ENCODE results near the gene BOC. TPM values are rescaled to one million over a fixed set of nuclear protein-coding genes. Genes with fewer than 3 reads are reported as not detected.

The BOC gene
- total RNA-seq, 1 donor from 2014 or later, result 20.2 TPM

DNA sequence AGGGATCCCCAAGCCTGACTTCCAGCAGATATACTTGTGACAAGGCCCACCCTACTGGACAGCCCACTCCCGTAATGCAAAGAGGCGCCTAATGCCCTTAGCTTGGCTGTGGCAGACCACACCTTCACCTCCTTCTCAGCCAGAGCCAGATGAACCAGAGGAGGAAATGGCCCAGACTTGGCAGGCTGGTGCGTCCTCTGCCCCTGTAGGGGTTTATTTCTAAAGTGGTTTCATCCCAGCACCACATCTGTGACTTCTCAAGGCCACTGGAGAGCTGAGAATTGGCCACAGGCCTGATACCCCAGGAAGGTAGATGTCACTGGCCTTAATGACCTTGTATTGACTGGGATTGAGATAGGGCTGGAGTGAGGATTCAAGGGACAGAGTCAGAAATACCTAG is 29.5 kb downstream of the BOC start:
- DNase-seq (ENCODE audit: low read depth) (no peak), FAIRE-seq (no peak)
- H4K20me1 ChIP-seq (ENCODE audit: insufficient read depth, low read length), result no peaks in the 10 kb centered on the region
- no peaks in the 10 kb centered on the region for H3K36me3 ChIP-seq (ENCODE audit: insufficient read depth, low read length)
- H3K9me3 ChIP-seq (ENCODE audit: insufficient read depth, low read depth, low read length), result no peaks in the 10 kb centered on the region
- peak overlapping the region; percentile 78 for H3K4me2 ChIP-seq (ENCODE audit: low read length)
- no peak overlapping the region for H3K4me3 ChIP-seq (ENCODE audit: insufficient read depth, low read depth, low read length)
- no peaks in the 10 kb centered on the region for H3K9me3 Mint-ChIP-seq (ENCODE audit: unreplicated experiment)
- peak overlapping the region; percentile 70 for H3K27ac ChIP-seq (ENCODE audit: low read depth, low read length)
- H3K9ac ChIP-seq (ENCODE audit: low read length), result peak overlapping the region; percentile 61
- H3K27me3 Mint-ChIP-seq (ENCODE audit: low read depth, unreplicated experiment), result no peaks in the 10 kb centered on the region
- TF ChIP-seq, protein P1, sequence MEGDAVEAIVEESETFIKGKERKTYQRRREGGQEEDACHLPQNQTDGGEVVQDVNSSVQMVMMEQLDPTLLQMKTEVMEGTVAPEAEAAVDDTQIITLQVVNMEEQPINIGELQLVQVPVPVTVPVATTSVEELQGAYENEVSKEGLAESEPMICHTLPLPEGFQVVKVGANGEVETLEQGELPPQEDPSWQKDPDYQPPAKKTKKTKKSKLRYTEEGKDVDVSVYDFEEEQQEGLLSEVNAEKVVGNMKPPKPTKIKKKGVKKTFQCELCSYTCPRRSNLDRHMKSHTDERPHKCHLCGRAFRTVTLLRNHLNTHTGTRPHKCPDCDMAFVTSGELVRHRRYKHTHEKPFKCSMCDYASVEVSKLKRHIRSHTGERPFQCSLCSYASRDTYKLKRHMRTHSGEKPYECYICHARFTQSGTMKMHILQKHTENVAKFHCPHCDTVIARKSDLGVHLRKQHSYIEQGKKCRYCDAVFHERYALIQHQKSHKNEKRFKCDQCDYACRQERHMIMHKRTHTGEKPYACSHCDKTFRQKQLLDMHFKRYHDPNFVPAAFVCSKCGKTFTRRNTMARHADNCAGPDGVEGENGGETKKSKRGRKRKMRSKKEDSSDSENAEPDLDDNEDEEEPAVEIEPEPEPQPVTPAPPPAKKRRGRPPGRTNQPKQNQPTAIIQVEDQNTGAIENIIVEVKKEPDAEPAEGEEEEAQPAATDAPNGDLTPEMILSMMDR (IDR thresholded peaks at IDR 0.05; ENCODE audit: insufficient read depth, low read depth, low read length), result no peak
- TF ChIP-seq EZH2 (IDR thresholded peaks at IDR 0.05; ENCODE audit: insufficient read depth, low read length), result no peak
- H3K79me2 ChIP-seq (ENCODE audit: insufficient read depth, low read length), result no peaks in the 10 kb centered on the region
- H3K4me1 ChIP-seq (ENCODE audit: insufficient read depth, low read length), result peaks cover 27% of the 10 kb centered on the region
- H3K4me1 Mint-ChIP-seq (ENCODE audit: low read depth, unreplicated experiment), result peaks cover 47% of the 10 kb centered on the region
- H3K27me3 ChIP-seq (ENCODE audit: insufficient read depth, low read length), result no peaks in the 10 kb centered on the region
- peak overlapping the region; percentile 67 for H3K4me3 Mint-ChIP-seq (ENCODE audit: unreplicated experiment)
- H3K27ac Mint-ChIP-seq (ENCODE audit: unreplicated experiment), result peak overlapping the region; percentile 77
- peaks cover 9% of the 10 kb centered on the region for H3K36me3 Mint-ChIP-seq (ENCODE audit: low read depth, unreplicated experiment)
- H2AFZ ChIP-seq (ENCODE audit: low read depth, low read length), result peak overlapping the region; percentile 47

- H3K9me3 Mint-ChIP-seq (ENCODE audit: unreplicated experiment), result no peaks in the 10 kb centered on the region
- Histone ChIP-seq H3K9ac (ENCODE audit: low read length) (peak overlapping the region; percentile 61), H3K4me3 (ENCODE audit: insufficient read depth, low read depth, low read length) (peak overlapping the region; percentile 22), H3K36me3 (ENCODE audit: insufficient read depth, low read length) (no peaks in the 10 kb centered on the region), H4K20me1 (ENCODE audit: insufficient read depth, low read length) (no peaks in the 10 kb centered on the region), H2AFZ (ENCODE audit: low read depth, low read length) (peak overlapping the region; percentile 47), H3K4me2 (ENCODE audit: low read length) (peak overlapping the region; percentile 78), H3K4me1 (ENCODE audit: insufficient read depth, low read length) (peaks cover 29% of the 10 kb centered on the region), H3K27me3 (ENCODE audit: insufficient read depth, low read length) (no peaks in the 10 kb centered on the region), H3K79me2 (ENCODE audit: insufficient read depth, low read length) (no peaks in the 10 kb centered on the region), H3K9me3 (ENCODE audit: insufficient read depth, low read depth, low read length) (no peaks in the 10 kb centered on the region), H3K27ac (ENCODE audit: low read depth, low read length) (peak overlapping the region; percentile 70)
- peaks cover 51% of the 10 kb centered on the region for H3K4me1 Mint-ChIP-seq (ENCODE audit: low read depth, unreplicated experiment)
- peaks cover 9% of the 10 kb centered on the region for H3K36me3 Mint-ChIP-seq (ENCODE audit: low read depth, unreplicated experiment)
- H3K4me3 Mint-ChIP-seq (ENCODE audit: unreplicated experiment), result peak overlapping the region; percentile 71
- no peaks in the 10 kb centered on the region for H3K27me3 Mint-ChIP-seq (ENCODE audit: low read depth, unreplicated experiment)
- H3K27ac Mint-ChIP-seq (ENCODE audit: unreplicated experiment), result peak overlapping the region; percentile 91
- DNase-seq (ENCODE audit: low read depth) (peak; percentile 77), FAIRE-seq (no peak)
- TF ChIP-seq EZH2 (IDR thresholded peaks at IDR 0.05; ENCODE audit: insufficient read depth, low read length), result no peak
Observed at GRCh38 chr3:113241292-113242095, 30.1 kb downstream of the BOC start.

GRCh38 chr3:113242096-113242581 is 30.8 kb downstream of the BOC start:
- Mint-ChIP-seq H3K27me3 (ENCODE audit: low read depth, unreplicated experiment) (no peaks in the 10 kb centered on the region), H3K27ac (ENCODE audit: unreplicated experiment) (peak overlapping the region; percentile 91)

More at GRCh38 chr3:113242096-113242581, 30.8 kb downstream of the BOC start:
- TF ChIP-seq EZH2 (IDR thresholded peaks at IDR 0.05; ENCODE audit: insufficient read depth, low read length), result no peak
- Histone ChIP-seq H2AFZ (ENCODE audit: low read depth, low read length) (peak overlapping the region; percentile 47), H3K4me2 (ENCODE audit: low read length) (peak overlapping the region; percentile 78), H3K27ac (ENCODE audit: low read depth, low read length) (peak overlapping the region; percentile 70), H4K20me1 (ENCODE audit: insufficient read depth, low read length) (no peaks in the 10 kb centered on the region), H3K4me3 (ENCODE audit: insufficient read depth, low read depth, low read length) (peak overlapping the region; percentile 22), H3K27me3 (ENCODE audit: insufficient read depth, low read length) (no peaks in the 10 kb centered on the region), H3K9ac (ENCODE audit: low read length) (peak overlapping the region; percentile 61), H3K4me1 (ENCODE audit: insufficient read depth, low read length) (peaks cover 29% of the 10 kb centered on the region), H3K9me3 (ENCODE audit: insufficient read depth, low read depth, low read length) (no peaks in the 10 kb centered on the region), H3K36me3 (ENCODE audit: insufficient read depth, low read length) (no peaks in the 10 kb centered on the region), H3K79me2 (ENCODE audit: insufficient read depth, low read length) (no peaks in the 10 kb centered on the region)
- Mint-ChIP-seq H3K4me3 (ENCODE audit: unreplicated experiment) (peak overlapping the region; percentile 71), H3K4me1 (ENCODE audit: low read depth, unreplicated experiment) (peaks cover 57% of the 10 kb centered on the region), H3K36me3 (ENCODE audit: low read depth, unreplicated experiment) (peaks cover 10% of the 10 kb centered on the region), H3K9me3 (ENCODE audit: unreplicated experiment) (no peaks in the 10 kb centered on the region)
- peak; percentile 32 for FAIRE-seq
- peak; percentile 84 for DNase-seq (ENCODE audit: low read depth)
